NOMO-1 treated with DMSO at 0.1 percent for 48 hours (cell line): ENCODE results near the gene CUL7.
"Not testable (repeated sequence)": the region's sequence is repeated elsewhere in the genome, so short reads cannot be mapped to it uniquely, and the experiment has no call there.

ENCODE experiments used
- DNase-seq: peaks from one replicate; lab custom pipeline; 2025; ENCODE audit not compliant: unreplicated experiment; lab: John Stamatoyannopoulos, UW

The CUL7 gene

DNA sequence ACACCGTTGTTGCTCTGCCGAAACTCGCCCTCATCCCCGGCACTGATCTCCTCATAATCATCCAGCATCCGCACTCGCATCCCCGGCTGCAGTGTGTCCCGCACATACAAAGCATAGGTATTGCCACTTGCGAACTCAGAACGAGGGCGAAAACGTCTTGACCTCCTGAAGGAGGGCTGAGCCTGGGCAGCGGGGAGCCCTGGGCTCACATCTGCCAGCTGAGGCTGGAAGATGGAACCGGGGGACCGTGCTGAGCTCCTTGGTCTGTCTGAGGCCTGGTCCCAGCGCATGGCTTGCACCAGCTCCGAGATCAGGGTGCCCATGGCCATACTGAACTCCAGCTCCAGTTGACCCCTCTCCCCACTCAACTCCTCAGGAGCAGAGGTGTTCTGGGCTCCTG lies 2.7 kb downstream of the CUL7 start:
- no peak for DNase-seq

DNA sequence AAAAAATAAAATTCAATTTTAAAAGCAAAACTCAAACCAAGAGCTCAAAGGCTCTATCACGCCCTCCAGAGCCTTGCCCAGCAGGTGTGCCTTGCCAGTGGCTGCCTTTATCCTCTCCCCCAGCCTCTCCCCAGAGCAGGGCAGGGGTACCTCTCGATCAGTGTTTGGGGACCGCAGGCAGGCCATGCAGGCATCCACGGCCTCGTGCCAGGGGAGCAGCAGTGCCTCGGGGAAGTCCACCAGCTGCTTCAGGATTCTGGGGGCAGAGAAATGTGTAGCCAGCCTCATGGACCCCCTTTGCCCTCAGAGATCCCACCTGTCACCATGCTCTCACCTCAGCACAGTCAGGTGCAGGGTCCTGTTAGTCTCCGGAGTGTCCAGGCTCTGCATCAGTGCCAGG lies 5.7 kb downstream of the CUL7 start:
- DNase-seq: no peak

DNA sequence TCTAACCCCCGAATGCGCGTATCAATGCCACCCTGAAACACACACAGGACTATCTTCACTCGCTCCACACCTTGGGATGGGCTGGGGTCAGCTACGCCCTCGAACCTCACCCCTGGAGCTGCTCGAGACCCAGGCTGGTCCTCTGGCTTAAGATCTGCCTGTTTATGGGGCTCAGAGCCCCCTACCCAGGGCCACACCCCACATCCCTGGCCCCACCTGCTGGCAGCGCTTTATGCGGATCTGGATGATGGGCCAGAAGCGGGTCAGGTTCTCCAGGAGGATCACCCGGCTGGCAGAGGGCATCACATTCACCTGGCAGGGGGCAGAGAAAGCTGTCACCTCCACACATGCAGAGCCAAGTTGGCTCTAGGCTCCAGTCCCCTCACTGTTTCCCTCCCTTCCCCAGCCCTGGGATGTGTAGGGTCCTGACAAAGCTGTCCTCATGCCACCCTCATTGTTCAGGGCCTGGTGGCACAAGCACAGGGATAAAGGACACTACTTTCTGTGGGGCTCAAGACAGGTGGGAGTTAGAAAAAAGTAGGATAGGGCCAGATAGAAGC lies 8.2 kb downstream of the CUL7 start:
- DNase-seq: no peak

DNA sequence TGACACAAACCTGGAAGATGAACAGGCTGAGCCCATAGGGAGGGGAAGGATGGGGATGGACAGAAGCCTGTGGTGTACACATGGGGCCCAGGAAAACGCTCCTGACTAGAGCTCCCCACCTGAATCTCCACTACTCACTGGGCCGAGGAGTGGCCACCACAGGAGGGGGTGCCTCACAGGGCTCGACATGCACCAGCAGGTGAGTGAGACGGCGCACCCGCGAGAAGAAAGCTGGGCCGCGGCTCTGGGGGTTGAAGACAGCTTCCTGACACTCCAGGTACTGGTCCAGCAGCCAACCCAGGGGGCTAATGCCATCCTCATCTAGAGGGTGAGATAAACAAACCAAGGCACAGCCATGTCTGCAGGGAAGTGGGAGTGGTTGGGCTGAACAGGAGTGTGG lies 10.3 kb downstream of the CUL7 start:
- DNase-seq: no peak

DNA sequence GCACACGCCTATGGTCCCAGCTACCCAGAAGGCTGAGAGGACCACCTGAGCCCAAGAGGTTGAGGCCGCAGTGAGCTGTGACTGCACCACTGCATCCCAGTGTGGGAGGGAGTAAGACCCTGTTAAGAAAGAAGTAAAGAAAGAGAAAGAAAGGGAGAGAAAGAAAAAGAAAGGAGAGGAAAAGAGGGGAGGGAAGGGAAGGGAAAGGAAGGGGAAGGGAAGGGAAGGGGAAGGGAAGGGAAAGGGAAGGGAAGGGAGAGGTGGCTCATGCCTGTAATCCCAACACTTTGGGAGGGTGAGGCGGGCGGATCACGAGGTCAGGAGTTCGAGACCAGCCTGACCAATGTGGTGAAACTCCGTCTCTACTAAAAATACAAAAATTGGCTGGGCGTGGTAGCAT lies 12.2 kb downstream of the CUL7 start:
- not testable (repeated sequence) for DNase-seq

DNA sequence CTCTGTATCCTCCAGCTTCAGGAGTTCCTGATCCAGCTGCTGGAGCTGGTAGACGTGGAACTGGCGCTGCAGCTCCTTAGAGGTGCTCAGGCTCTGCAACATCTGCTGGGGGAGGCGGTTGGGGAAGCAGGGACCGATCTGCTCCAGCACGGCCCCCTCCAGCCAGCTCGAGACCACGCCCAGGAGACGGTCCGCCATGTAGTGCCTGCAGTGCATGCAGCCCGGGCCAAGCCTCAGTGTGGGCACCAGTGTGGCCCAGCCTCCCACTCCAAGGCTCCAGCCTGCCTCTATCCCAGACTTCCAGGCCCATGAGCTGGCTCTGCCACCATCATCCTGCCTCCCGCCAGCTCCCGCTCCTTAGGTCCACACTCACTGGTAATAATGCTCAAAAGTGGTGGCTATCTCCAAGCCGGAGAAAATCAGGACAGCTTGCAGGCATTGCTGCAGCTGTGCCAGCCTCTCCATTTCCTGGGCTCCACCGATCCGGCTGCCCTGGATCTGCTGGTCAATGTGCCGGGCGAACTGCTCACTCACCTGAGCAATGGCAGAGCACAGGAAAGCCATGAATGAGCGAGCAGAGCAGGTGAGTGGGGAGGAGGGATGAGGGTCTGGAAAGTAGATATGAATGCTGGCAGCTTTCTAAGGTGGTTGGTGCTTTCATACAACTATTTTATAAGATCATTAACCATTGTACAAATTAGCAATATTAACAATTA lies 13.0 kb downstream of the CUL7 start:
- DNase-seq: no peak

DNA sequence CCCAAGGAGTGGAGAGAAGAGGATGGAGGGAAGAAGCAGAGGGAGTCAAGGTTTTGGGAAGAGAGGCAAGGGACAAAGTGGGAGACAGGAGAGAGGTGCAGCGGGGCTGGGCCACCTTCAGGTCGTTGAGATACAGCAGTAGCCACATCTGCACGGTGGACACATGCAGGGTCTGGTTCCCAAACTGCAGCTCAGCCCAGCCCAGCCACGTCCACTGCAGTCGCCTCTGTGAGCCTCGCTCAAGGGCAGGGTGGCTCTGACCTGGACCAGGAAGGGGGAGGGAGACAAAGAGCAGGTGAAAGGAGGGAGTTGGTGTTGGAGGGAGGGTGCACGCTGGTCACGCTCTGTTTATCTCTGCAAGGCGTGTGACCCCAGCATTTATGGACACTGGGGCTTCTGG lies 14.9 kb downstream of the CUL7 start:
- no peak for DNase-seq

DNA sequence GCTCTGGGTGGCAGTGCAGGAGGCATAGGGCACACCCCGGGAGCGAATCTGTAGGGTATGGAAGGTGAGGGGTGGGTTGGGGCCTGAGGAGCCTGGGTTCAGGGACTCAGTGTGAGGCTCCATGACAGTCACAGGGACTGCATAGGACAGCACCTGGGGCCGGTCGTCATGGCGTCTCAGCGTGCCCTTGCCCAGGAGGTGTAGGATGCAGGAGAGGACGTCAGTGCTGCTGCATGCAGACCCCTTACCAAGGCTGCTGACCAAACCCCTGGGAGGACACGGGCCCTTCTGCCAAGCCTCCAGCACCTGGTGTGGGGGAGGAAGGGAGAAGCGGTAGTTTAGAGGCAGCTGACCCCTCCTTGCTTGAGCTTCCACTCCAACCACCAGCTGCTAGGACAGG lies 15.9 kb downstream of the CUL7 start:
- DNase-seq: no peak

DNA sequence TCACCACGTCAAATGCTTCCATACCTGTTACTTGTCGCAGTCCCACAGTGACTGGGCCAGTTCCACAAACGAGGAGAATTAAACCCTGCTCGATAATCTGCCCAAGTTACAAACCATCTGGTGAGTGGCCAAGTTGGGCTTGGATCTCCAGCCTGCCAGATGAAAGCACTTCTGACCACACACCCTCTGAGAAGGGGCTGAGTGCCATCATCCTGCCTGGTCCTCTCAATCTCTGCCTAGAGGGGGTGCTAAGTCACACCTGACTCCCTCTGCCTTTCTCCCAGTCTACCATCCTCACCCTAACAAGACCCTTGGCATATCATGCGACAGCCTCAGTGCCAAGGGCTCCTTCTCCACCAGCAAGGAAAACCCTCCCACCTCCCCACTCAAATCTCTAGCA lies 16.5 kb downstream of the CUL7 start:
- DNase-seq: no peak

DNA sequence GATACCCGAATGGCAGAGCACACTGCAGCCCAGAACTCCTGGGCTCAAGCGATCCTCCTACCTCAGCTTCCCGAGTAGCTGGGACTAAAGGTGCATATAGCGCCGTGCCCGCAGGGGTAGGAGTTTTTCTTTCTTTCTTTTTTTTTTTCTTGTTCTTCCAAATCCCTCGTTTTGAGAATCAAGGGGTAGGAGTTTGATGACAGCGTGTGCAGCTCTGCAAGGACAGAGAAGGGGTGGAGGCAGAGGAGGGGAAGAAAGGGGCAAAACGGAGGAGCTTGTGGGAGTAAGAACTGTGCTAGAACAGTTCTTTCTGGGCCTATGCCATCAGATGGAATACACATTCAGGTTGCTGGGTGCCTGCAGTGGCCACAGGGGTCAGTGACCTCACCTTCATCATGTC lies 16.9 kb downstream of the CUL7 start:
- DNase-seq: no peak

DNA sequence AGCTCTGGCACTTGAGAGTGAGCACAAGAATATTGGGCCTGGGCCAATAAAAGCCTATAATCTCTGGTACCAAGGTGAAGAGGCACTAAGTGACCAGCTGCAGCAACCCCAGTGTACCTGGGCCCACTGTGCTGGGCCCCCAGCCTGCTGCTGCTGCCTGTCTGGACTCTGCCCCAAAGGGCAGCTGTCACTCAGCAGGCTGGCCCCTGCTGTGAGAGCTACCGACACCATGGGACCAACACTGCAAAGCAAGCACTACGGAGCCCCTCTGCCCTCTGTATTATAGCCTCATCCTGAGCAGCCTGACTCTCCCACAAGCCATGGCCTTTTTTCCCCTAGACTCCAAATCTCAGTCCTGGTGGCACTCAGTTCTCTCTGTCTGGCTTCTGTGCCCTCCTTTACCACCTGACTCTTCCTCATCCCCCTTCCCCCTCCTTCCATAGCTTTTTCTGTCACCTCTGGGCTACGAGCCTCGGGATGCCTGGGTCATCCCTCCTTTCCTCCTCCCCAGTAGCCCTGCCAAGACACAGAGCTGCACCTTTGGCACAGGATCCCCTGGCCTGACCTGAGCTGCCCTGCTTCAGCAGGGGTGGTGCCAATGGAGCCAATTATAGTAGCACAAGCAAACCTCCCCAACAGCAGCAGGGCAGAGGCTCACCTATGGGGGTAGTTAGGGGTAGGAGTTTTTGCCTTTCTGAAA lies 18.0 kb downstream of the CUL7 start:
- DNase-seq: no peak

DNA sequence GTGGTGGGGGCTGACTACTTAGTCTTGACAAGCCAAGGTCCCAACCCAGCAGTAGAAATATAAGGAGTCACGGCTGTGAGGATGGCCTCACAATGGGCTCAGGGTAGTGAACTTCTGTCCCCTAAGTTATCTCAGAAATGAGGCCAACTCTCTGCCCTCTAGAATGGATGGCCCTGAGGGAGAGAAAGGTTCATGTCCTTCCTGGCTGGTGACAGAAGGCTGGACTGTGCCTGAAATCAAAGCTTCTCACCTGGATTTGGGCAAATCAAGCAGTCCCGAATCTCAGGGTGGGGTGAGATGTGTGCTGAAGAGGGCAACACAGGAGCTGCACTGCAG lies 19.5 kb downstream of the CUL7 start:
- no peak for DNase-seq

DNA sequence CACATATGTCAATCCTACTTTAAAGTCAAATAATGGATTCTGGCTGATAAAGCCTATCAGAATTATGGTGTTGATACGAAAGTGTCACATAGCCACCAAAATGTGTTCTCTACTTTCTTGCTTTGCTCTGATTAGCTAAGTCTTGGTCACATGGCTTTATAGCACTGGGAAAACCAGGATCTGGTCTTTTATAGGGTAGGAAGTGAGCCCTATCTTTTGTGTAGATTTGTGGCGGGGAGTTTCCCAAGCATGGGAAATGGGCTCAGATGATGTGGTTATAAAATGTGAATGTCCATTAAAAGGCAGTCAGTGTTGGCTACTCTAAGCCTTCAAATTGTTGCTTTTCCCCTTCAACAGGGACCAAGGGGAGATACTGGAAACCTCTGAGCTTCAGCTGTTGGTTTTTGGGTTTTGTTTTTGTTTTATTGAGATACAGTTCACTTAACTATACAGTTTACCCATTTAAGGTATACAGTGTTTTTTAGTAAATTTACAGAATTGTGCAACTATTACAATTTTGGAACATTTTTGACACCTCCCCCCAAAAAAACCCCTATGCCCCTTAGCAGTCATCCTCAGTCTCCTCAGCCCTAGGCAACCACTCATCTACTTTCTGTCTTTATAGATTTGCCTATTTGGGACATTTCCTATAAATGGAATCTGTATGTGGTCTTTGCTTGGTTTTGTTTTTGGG lies 20.0 kb downstream of the CUL7 start:
- DNase-seq: no peak

DNA sequence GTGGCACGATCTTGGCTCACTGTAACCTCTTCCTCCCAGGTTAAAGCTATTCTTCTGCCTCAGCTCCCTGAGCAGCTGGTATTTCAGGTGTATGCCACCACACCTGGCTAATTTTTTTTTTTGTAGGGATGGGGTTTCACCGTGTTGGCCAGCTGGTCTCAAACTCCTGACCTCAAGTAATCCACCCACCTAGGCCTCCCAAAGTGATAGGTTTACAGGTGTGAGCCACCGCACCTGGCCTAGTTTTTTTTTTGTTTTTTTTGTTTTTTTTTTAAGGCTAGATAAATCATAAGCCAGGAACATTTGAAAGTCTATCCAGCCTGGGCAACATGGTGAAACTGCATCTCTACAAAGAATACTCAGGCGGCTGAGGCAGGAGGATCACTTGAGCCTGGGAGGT lies 21.3 kb downstream of the CUL7 start:
- DNase-seq: no peak

DNA sequence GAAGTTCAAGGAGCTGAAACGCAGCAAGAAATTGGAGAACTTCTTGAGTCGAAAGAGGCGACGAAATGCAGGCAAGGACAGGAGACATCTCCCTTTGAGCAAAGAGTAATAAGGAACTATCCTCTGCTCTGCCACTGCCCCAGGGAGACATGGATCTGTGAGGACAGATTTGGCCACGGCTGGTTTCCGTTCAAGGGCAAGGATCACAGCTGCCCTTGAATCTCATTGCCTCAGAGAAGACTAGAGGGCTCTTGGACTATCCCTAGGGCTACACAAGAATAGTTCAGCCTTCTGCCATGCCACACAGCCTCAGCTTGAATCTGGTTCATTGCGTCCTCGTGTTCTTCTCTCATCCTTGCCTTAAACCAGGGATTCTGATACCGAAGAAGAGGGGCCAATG lies 24.5 kb downstream of the CUL7 start:
- DNase-seq: no peak

DNA sequence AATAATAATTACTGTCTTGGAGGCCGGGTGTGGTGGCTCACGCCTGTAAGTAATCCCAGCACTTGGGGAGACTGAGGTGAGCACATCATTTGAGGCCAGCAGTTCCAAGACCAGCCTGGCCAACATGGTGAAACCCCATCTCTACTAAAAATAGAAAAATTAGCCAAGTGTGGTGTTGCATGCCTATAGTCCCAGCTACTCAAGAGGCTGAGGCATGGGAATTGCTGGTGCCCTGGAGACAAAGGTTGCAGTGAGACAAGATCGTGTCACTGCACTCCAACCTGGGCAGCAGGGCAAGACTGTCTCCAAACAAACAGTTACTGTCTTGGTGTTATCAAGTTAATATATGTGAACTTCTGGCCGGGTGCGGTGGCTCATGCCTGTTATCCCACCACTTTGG lies 27.3 kb downstream of the CUL7 start:
- no peak for DNase-seq

DNA sequence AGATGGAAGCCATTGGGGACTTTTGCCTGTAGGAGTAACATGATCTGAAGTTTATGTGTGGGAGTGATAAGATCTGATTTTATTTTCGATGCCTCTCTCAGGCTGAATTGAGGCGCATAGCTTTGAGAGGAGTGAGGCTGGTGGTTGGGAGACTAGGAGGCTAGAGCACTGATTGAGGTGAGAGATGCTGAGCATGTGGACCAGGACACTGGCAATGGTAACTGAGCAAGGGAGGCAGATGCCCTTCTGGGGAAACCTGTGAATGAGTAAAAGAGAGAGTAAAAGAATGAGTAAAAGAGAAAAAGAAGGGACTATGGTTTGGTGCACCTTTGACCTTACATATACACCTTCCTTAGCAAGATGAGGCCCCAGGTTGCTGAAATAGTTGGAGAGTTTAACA lies 29.2 kb downstream of the CUL7 start:
- no peak for DNase-seq

DNA sequence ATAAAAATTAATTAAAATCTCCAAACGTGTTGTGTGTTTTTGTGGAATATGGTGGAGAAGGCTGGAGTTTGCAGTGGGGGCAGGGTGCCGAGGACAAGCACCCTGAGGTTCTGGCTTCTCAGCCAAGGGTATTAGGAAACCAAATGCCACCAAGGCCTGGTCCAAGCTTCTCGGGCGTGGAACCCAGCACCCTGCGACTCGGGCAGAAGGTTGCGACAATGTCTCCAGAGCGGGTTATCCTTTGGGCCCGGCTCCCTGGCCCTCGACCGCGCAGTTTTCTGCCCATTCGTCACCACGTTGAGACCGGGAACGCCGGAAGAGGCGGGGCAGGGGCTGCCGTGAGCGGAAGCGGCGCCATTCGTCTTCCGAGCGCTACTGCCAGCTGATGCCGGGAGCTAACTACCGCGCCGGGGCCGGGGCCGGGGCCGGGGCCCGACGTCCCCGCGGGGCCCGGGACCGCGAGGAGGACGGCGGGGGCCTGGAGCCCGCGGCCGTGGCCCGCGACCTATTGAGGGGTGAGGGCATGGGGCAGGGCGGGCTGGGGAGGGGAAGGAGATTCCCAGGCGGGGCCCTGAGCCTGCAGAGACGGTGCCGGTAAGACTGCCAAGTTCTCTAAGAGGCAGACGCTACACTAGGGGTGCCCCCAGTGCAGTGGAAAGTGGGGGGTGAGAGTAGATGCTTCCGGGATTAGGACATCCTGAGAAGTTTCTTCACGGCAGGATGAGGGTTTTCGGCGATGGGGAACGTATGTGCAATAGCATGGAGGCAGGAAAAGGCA lies 32.2 kb downstream of the CUL7 start, which contains the start of gene RRP36:
Gene RRP36, plus strand, starts transcription at position 354 of the 778 bp plus-strand sequence. Its CDS starts 32 bp downstream, at position 386.
- DNase-seq: peak; percentile 69

DNA sequence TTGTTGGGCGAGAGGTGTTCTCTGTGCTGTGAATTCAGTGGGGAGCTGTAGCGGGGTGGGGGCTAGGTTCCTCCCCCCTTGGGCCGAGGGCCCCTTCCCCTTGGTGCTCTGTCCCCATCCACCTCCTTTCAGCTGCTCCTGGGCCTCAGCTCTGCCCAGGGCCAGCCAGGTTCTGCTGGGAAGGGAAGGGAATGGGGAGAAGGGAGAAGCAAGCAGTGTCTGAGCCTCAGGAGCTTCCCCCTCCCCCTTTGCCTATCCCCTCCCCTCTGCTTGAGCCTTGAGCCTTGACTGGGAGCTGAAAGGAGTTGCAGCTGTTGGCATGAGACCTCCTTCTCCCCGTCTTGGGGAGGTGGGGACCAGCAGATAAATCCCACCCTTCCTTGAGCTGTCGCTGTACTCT lies 32.8 kb downstream of the CUL7 start:
- DNase-seq: no peak

DNA sequence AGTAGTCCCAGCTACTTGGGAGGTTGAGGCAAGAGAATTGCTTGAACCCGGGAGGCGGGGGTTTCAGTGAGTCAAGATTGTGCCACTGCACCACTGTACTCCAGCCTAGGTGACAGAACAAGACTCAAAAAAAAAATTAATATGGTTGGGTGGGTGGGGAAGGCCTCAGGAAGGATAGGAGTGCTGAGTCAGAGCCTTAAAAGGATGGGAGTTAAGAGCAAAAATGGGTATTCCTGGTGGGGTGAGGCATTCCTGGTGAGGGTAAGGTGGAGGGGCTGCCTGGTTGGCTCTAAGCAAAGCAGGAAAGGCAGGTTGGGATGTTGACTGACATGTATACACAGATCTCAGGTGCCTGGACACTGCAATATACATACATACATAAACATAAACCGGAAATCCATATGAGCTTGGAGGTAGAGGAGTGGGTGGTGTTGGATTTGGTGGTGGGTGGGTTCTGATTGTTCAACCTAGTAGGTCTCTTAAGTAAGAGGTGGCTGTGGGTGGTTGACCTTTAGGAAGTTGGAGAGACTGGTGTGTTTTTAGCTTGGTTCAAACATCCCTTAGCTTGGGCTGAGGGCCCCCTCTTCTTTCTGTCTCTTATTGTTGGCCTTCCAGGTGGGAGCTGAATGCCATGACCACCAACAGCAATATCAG lies 33.5 kb downstream of the CUL7 start:
- no peak for DNase-seq

DNA sequence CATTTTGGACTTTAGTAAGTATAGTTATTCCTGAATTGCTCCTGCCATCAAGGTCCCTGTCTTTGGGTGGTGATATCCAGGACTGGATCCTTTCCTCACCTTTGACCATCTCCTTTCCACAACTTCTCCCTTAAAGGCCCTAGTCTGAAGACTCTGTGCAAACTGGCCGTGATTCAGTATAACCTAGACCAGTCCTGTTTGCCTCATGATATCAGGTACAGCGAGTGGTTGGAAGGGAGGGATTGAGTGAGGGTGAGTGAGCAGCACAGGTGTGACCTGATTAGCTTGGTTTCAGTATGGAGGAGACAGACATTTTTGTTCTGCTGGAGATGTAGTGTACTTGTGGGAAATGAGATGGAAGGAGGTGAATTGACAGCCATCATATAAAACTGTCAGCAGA lies 34.5 kb downstream of the CUL7 start:
- no peak for DNase-seq
